GM23338 (cell line): Measurements from ENCODE around the gene ATF7IP2. TPM values are rescaled to one million over a fixed set of nuclear protein-coding genes. Genes with fewer than 3 reads are reported as not detected.
"Not testable (repeated sequence)": the region's sequence is repeated elsewhere in the genome, so short reads cannot be mapped to it uniquely, and the experiment has no call there.

Experiments used
- ATAC-seq: fragments of 200-7000 bp; cut with Tn5 transposase; 3 replicates; pipeline ENCODE4 v1.9.1; 2020
- DNase-seq: peaks from one replicate; pipeline ENCODE4 v3.0.0-alpha.2; 2015; ENCODE audit warnings: low spot score
- H2AFZ ChIP-seq: fragments of 200-600 bp; sonication (generic); 2 replicates; pipeline ENCODE4 v1.8.0; 2016; ENCODE audit warnings: antibody characterized with exemption, mild to moderate bottlenecking, moderate library complexity
- H3F3A ChIP-seq: fragments of 200-600 bp; sonication (generic); replicated peaks from 2 replicates; pipeline ENCODE4 v1.8.0; 2017; ENCODE audit warnings: antibody characterized with exemption, mixed run types, low read depth
- H3K27ac ChIP-seq: fragments of 200-600 bp; sonication (generic); 2 replicates; pipeline ENCODE4 v1.6.1; 2016; ENCODE audit warnings: low read depth
- H3K27me3 ChIP-seq: fragments of 200-600 bp; sonication (generic); 2 replicates; pipeline ENCODE4 v1.8.0; 2016; ENCODE audit warnings: mild to moderate bottlenecking, mixed run types, moderate library complexity; ENCODE audit not compliant: insufficient read depth
- H3K36me3 ChIP-seq: fragments of 200-600 bp; sonication (generic); 2 replicates; pipeline ENCODE4 v1.8.0; 2016; ENCODE audit warnings: mild to moderate bottlenecking; ENCODE audit not compliant: insufficient read depth
- H3K4me1 ChIP-seq: fragments of 200-600 bp; sonication (generic); 2 replicates; pipeline ENCODE4 v1.8.0; 2016; ENCODE audit warnings: mild to moderate bottlenecking, moderate library complexity; ENCODE audit not compliant: insufficient read depth
- H3K4me2 ChIP-seq: fragments of 200-600 bp; sonication (generic); 2 replicates; pipeline ENCODE4 v1.7.1; 2017; ENCODE audit warnings: mixed run types
- H3K4me3 ChIP-seq: fragments of 200-600 bp; sonication (generic); 2 replicates; pipeline ENCODE4 v1.6.1; 2016; ENCODE audit warnings: mixed run types
- H3K79me2 ChIP-seq: fragments of 200-600 bp; sonication (generic); replicated peaks from 2 replicates; pipeline ENCODE4 v1.8.0; 2017; ENCODE audit warnings: mild to moderate bottlenecking; ENCODE audit not compliant: insufficient read depth
- H3K9me2 ChIP-seq: fragments of 200-600 bp; sonication (generic); 2 replicates; pipeline ENCODE4 v1.8.0; 2017; ENCODE audit not compliant: insufficient read depth
- H4K20me1 ChIP-seq: fragments of 200-600 bp; sonication (generic); replicated peaks from 2 replicates; pipeline ENCODE4 v1.8.0; 2017; ENCODE audit warnings: mild to moderate bottlenecking; ENCODE audit not compliant: insufficient read depth
- H3K27ac Mint-ChIP-seq: 2 replicates; pipeline ENCODE4 v1.8.0; 2020; ENCODE audit warnings: inconsistent platforms, mild to moderate bottlenecking, moderate library complexity, mixed read lengths
- H3K27me3 Mint-ChIP-seq: 3 replicates; pipeline ENCODE4 v1.8.0; 2022; ENCODE audit warnings: low read depth, mild to moderate bottlenecking, moderate library complexity, mixed read lengths, inconsistent platforms; ENCODE audit not compliant: insufficient read depth, poor library complexity
- H3K36me3 Mint-ChIP-seq: 3 replicates; pipeline ENCODE4 v1.8.0; 2021; ENCODE audit warnings: low read depth, mild to moderate bottlenecking, inconsistent platforms, moderate library complexity, mixed read lengths
- H3K4me1 Mint-ChIP-seq: 3 replicates; pipeline ENCODE4 v1.8.0; 2020; ENCODE audit warnings: mild to moderate bottlenecking, inconsistent platforms, mixed read lengths
- H3K4me3 Mint-ChIP-seq: 3 replicates; pipeline ENCODE4 v1.8.0; 2021; ENCODE audit warnings: moderate library complexity, mild to moderate bottlenecking, inconsistent platforms, mixed read lengths
- H3K9me3 Mint-ChIP-seq: 3 replicates; pipeline ENCODE4 v1.8.0; 2020; ENCODE audit warnings: moderate library complexity, mild to moderate bottlenecking, inconsistent platforms, mixed read lengths
- polyA plus RNA-seq: library from polyadenylated mRNA; unstranded; fragments of >200 nt; fragmentation: Nextera tagmentation; extraction: Ambion mirVana; gene quantifications from 2 replicates; pipeline ENCODE4 v1.2.1, GENCODE V29; 2016
- total RNA-seq: library from RNA; depleted of rRNA; stranded (reverse); fragments of >200 nt; shearing (Covaris generic); gene quantifications from 2 replicates; pipeline ENCODE4 v1.2.3, GENCODE V29; 2014
- TF ChIP-seq, protein P1 (sequence below): fragments of 250-450 bp; sonication (Bioruptor Pico); IDR thresholded peaks from 2 replicates; pipeline ENCODE4 v1.5.0; 2020; ENCODE audit warnings: mild to moderate bottlenecking, moderate library complexity

Gene ATF7IP2
- total and polyA plus RNA-seq, 2 experiments from 2014 or later = 27.9 to 55.7 TPM

DNA sequence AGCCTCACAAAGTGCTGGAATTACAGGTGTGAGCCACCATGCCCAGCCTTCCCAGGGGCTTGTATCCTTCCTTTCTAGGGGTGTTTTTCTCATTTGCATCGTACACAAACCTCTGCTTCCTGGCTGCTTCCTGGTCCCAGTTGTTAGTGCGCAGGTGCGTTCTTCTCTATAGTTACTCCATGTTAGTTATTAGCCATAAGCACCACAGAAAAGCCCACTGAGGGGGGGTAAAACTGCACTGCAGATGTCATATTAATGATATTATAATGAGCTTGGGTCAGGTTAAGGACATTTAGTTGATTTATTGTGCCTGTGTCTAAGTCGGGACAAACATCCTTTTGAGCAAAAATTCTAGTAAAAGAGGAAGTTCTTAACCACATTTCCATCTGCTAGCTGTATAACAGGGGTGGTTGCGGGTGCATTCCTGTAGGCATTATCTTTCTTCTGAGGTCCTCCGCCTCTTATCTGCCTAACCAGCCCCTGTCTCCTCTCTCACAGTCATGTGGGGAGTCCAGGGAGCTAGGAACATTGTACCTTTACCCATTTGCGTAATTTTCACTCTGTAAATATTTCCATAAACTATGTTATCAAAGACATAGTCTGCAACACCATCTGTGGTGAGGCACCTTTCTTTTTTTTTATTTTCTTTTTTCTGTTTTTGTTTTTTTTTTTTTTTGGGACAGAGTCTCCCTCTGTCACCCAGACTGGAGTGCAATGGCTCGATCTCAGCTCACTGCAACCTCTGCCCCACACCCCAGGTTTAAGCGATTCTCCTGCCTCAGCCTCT lies 23.6 kb upstream of the ATF7IP2 start:
- Histone ChIP-seq H3K79me2 (no peaks in the 10 kb centered on the region), H2AFZ (no peak overlapping the region), H3K9me2 (no peaks in the 10 kb centered on the region), H3K4me2 (no peak overlapping the region), H3K27ac (no peak overlapping the region), H3F3A (no peaks in the 10 kb centered on the region), H3K36me3 (no peaks in the 10 kb centered on the region), H3K27me3 (no peaks in the 10 kb centered on the region), H3K4me3 (no peak overlapping the region), H3K4me1 (no peaks in the 10 kb centered on the region), H4K20me1 (no peaks in the 10 kb centered on the region)
- H3K9me3 Mint-ChIP-seq = peaks cover 10% of the 10 kb centered on the region; the same call in 2 of the 3 replicates
- H3K27ac Mint-ChIP-seq = no peak overlapping the region
- H3K36me3 Mint-ChIP-seq = no peaks in the 10 kb centered on the region
- H3K4me1 Mint-ChIP-seq = no peaks in the 10 kb centered on the region
- no peak for DNase-seq
- peaks cover 3% of the 10 kb centered on the region for H3K27me3 Mint-ChIP-seq
- no peak overlapping the region for H3K4me3 Mint-ChIP-seq
- ATAC-seq = no peak
- TF ChIP-seq, protein P1, sequence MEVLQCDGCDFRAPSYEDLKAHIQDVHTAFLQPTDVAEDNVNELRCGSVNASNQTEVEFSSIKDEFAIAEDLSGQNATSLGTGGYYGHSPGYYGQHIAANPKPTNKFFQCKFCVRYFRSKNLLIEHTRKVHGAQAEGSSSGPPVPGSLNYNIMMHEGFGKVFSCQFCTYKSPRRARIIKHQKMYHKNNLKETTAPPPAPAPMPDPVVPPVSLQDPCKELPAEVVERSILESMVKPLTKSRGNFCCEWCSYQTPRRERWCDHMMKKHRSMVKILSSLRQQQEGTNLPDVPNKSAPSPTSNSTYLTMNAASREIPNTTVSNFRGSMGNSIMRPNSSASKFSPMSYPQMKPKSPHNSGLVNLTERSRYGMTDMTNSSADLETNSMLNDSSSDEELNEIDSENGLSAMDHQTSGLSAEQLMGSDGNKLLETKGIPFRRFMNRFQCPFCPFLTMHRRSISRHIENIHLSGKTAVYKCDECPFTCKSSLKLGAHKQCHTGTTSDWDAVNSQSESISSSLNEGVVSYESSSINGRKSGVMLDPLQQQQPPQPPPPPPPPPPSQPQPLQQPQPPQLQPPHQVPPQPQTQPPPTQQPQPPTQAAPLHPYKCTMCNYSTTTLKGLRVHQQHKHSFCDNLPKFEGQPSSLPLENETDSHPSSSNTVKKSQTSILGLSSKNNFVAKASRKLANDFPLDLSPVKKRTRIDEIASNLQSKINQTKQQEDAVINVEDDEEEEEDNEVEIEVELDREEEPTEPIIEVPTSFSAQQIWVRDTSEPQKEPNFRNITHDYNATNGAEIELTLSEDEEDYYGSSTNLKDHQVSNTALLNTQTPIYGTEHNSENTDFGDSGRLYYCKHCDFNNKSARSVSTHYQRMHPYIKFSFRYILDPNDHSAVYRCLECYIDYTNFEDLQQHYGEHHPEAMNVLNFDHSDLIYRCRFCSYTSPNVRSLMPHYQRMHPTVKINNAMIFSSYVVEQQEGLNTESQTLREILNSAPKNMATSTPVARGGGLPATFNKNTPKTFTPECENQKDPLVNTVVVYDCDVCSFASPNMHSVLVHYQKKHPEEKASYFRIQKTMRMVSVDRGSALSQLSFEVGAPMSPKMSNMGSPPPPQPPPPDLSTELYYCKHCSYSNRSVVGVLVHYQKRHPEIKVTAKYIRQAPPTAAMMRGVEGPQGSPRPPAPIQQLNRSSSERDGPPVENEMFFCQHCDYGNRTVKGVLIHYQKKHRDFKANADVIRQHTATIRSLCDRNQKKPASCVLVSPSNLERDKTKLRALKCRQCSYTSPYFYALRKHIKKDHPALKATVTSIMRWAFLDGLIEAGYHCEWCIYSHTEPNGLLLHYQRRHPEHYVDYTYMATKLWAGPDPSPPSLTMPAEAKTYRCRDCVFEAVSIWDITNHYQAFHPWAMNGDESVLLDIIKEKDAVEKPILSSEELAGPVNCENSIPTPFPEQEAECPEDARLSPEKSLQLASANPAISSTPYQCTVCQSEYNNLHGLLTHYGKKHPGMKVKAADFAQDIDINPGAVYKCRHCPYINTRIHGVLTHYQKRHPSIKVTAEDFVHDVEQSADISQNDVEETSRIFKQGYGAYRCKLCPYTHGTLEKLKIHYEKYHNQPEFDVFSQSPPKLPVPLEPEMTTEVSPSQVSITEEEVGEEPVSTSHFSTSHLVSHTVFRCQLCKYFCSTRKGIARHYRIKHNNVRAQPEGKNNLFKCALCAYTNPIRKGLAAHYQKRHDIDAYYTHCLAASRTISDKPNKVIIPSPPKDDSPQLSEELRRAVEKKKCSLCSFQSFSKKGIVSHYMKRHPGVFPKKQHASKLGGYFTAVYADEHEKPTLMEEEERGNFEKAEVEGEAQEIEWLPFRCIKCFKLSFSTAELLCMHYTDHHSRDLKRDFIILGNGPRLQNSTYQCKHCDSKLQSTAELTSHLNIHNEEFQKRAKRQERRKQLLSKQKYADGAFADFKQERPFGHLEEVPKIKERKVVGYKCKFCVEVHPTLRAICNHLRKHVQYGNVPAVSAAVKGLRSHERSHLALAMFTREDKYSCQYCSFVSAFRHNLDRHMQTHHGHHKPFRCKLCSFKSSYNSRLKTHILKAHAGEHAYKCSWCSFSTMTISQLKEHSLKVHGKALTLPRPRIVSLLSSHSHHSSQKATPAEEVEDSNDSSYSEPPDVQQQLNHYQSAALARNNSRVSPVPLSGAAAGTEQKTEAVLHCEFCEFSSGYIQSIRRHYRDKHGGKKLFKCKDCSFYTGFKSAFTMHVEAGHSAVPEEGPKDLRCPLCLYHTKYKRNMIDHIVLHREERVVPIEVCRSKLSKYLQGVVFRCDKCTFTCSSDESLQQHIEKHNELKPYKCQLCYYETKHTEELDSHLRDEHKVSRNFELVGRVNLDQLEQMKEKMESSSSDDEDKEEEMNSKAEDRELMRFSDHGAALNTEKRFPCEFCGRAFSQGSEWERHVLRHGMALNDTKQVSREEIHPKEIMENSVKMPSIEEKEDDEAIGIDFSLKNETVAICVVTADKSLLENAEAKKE (CRISPR knock-in tag) = no peak

DNA sequence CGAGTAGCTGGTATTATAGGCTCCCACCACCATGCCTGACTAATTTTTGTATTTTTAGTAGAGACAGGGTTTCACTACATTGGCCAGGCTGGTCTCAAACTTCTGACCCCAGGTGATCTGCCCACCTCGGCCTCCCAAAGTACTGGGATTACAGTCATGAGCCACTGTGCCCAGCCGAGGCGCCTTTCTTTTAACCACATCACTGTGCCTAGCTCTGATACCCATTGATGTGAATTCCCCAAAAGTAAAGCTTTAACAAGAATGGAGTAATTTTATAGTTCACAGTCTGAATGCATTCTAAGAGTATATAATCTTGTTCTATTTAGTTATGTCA lies 23.0 kb upstream of the ATF7IP2 start:
- not testable (repeated sequence) for H3F3A ChIP-seq, H3K27ac Mint-ChIP-seq, H3K4me2 ChIP-seq, H3K79me2 ChIP-seq, H3K27me3 ChIP-seq, H3K9me3 Mint-ChIP-seq, H3K36me3 ChIP-seq, DNase-seq, H3K36me3 Mint-ChIP-seq, H3K4me1 ChIP-seq, H3K4me3 Mint-ChIP-seq, H3K9me2 ChIP-seq, H4K20me1 ChIP-seq, H2AFZ ChIP-seq, H3K4me1 Mint-ChIP-seq, ATAC-seq, H3K27me3 Mint-ChIP-seq, H3K4me3 ChIP-seq, H3K27ac ChIP-seq

DNA sequence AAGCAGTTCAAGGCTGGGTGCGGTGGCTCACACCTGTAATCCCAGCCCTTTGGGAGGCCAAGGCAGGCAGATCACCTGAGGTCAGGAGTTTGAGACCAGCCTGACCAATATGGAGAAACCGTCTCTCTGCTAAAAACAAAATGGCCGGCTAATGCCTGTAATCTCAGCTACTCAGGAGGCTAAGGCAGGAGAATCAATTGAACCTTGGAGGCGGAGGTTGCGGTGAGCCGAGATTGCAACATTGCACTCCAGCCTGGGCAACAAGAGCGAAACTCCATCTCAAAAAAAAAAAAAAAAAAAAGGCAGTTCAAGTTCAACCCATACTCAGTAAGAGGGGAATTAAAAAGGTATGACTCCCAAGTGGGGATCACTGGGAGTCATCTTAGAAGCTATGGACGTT lies 19.2 kb upstream of the ATF7IP2 start:
- H3K36me3 Mint-ChIP-seq, H3K4me1 Mint-ChIP-seq, H3K79me2 ChIP-seq, ATAC-seq, H3K4me3 ChIP-seq, H3K27ac ChIP-seq, H3K4me3 Mint-ChIP-seq, H3K27ac Mint-ChIP-seq, H3F3A ChIP-seq, H3K27me3 ChIP-seq, H3K36me3 ChIP-seq, DNase-seq, H3K4me1 ChIP-seq, H4K20me1 ChIP-seq, H3K9me3 Mint-ChIP-seq, H3K9me2 ChIP-seq, H3K4me2 ChIP-seq, H3K27me3 Mint-ChIP-seq: not testable (repeated sequence)
- H2AFZ ChIP-seq = peak overlapping the region; percentile 59; the same call in 1 of the 2 replicates
